Tibial artery (tissue), 4 donors: ENCODE results near the gene MMAA.

Experiments used
- DNase-seq, 2 donors: peaks; one replicate each; pipeline ENCODE4 v3.0.0-alpha.2; 2019
- H3K27ac ChIP-seq, 2 donors: fragments of 200-600 bp; sonication (generic) in 1 of 2; 1 replicate in 1 of 2; 2 replicates in 1 of 2; pipeline ENCODE4 v1.5.1; 2018 to 2019; ENCODE audit warnings: mild to moderate bottlenecking in 1 of 2
- H3K27me3 ChIP-seq, 2 donors: fragments of 200-600 bp; sonication (generic) in 1 of 2; one replicate each; pipeline versions ENCODE4 v1.5.1 to v1.6.0; 2016 to 2019
- H3K36me3 ChIP-seq, 3 donors: fragments of 200-600 bp; sonication (generic) in 2 of 3; one replicate each; pipeline ENCODE4 v1.5.1; 2016 to 2019; ENCODE audit warnings: mild to moderate bottlenecking in 2 of 3
- H3K4me1 ChIP-seq, 4 donors: fragments of 200-600 bp; sonication (generic) in 2 of 4; 1 replicate in 3 of 4; 2 replicates in 1 of 4; pipeline ENCODE4 v1.5.1; 2016 to 2019
- H3K4me3 ChIP-seq, 2 donors: fragments of 200-600 bp; sonication (generic) in 1 of 2; 1 replicate in 1 of 2; 2 replicates in 1 of 2; pipeline ENCODE4 v1.5.1; 2018 to 2019; ENCODE audit warnings: mild to moderate bottlenecking in 2 of 2
- H3K9me3 ChIP-seq, 3 donors: fragments of 200-600 bp; sonication (generic) in 1 of 3; one replicate each; pipeline ENCODE4 v1.5.1; 2016 to 2019
- intact Hi-C: fragments of 100-400 bp; cut with DNase I; formaldehyde crosslinking; loops from one replicate; pipeline ENCODE4 v1.15.0; 2023; ENCODE audit warnings: low total_unique reads
- TF ChIP-seq, protein P1 (sequence below), 2 experiments: fragments of 200-600 bp in 1 of 2; fragments of 450-650 bp in 1 of 2; IDR thresholded peaks; one replicate each; pipeline ENCODE4 v1.5.1; 2017 to 2019; ENCODE audit warnings: antibody characterized with exemption in 2 of 2, mild to moderate bottlenecking in 1 of 2, moderate library complexity in 1 of 2

The MMAA gene

DNA sequence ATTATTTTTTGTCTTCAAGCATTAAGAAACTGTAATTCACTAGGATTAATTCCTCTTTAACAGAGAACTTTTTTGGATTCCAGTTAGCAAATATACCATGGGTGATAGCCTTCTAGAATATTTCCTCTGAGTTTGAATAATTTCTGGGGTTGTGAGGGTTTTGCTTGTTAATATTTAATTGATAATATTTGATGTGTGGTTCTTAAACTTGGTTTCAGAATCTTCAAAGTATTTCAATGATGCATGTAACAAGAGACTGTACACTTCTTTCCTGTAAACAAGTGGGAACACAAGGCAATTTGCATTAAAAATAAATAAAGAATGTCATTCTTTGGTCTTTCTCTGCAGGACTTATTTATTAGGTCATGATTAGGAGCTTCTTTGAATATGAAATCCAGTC is 51.2 kb downstream of the MMAA start:
- Histone ChIP-seq H3K27me3 (no peaks in the 10 kb centered on the region), H3K9me3 (no peaks in the 10 kb centered on the region), H3K4me3 (no peak overlapping the region), H3K36me3 (no peaks in the 10 kb centered on the region), H3K27ac (no peak overlapping the region), H3K4me1 (no peaks in the 10 kb centered on the region)
- TF ChIP-seq, protein P1, sequence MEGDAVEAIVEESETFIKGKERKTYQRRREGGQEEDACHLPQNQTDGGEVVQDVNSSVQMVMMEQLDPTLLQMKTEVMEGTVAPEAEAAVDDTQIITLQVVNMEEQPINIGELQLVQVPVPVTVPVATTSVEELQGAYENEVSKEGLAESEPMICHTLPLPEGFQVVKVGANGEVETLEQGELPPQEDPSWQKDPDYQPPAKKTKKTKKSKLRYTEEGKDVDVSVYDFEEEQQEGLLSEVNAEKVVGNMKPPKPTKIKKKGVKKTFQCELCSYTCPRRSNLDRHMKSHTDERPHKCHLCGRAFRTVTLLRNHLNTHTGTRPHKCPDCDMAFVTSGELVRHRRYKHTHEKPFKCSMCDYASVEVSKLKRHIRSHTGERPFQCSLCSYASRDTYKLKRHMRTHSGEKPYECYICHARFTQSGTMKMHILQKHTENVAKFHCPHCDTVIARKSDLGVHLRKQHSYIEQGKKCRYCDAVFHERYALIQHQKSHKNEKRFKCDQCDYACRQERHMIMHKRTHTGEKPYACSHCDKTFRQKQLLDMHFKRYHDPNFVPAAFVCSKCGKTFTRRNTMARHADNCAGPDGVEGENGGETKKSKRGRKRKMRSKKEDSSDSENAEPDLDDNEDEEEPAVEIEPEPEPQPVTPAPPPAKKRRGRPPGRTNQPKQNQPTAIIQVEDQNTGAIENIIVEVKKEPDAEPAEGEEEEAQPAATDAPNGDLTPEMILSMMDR (IDR thresholded peaks at IDR 0.05): no peak
- no peak for DNase-seq
- intact Hi-C loops: no loop called here

DNA sequence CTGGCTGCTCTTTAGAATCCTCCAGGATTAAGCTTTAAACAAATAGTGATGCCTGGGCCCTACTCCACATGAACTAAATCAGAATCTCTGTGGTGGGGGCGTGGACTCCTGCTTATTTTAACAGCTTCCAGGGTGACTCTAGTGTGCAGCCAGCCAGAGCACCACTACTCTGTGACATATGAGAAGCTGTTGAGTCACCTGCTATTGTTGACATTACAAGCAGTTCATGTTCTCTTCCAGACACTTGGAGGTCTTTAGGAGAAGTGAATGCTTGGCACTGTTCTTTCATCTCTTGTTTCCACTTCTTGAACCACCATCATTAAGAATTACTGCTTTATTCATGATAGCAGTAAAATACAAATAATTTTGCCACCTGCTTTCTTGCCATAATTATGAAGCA is 60.3 kb downstream of the MMAA start:
- Histone ChIP-seq H3K27me3 (no peaks in the 10 kb centered on the region), H3K4me1 (peaks cover 0 to 16% (median 8%) of the 10 kb centered on the region in 4 donors), H3K36me3 (no peaks in the 10 kb centered on the region), H3K4me3 (no peak overlapping the region), H3K9me3 (no peaks in the 10 kb centered on the region), H3K27ac (peak overlapping the region in 1 of 2 donors; percentile 43)
- intact Hi-C loops: no loop called here
- TF ChIP-seq, protein P1 (IDR thresholded peaks at IDR 0.05): no peak
- DNase-seq: peak; percentile 51 to 68

DNA sequence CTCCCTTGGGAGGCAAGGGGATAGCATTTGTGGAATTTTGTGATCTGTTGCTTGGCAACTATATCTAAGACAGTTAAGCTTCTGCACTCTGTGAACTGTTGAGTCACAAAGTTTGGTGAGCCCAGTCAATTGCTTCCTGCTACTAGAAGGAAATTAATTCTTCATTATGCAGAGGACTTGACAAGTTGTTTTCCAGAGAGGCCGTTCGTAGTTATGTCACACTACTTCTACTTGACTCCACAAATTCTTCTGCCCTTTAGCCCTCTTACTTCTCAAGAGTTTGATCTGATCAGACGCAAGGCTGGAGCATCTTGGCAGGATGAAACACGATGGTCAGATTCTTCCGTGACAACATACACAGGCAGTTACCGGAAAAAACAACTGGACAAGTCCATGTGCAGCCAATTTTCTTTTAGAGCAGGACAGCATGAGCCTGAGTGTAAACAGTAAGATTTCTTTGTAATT is 60.8 kb downstream of the MMAA start, which contains the start of gene C4orf51:
C4orf51 (plus strand) TSS at position 156 of the 465 bp plus-strand sequence; CDS start at position 214, 58 bp downstream.
- Histone ChIP-seq H3K36me3 (no peaks in the 10 kb centered on the region), H3K4me3 (no peak within 1 kb of the TSS), H3K9me3 (no peaks in the 10 kb centered on the region), H3K27me3 (no peaks in the 10 kb centered on the region), H3K4me1 (peaks cover 0 to 16% (median 8%) of the 10 kb centered on the region in 4 donors), H3K27ac (peak within 1 kb of the TSS in 1 of 2 donors; percentile 43)
- DNase-seq: no peak
- TF ChIP-seq, protein P1 (IDR thresholded peaks at IDR 0.05): no peak
- intact Hi-C loops: no loop called here

DNA sequence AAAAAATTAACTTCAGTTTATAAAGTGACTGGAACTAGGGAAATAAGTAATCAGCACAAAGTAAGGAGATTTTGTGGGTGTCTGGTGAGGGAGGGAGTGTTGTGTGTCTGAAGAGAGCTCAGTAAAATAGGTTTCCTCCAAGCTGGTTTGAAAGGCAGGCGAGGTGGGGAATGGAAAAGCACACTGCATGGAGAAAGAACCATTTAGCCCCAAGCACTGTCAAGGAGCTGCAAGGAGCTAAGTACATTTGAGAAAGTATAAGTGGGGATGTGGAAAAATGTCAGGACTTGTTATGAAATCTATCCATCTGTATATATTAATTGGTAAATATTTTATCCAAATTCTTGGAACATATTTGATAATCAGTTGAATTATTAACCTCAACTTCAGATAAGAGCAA is 61.7 kb downstream of the MMAA start:
- Histone ChIP-seq H3K4me1 (peaks cover 0 to 16% (median 8%) of the 10 kb centered on the region in 4 donors), H3K9me3 (no peaks in the 10 kb centered on the region), H3K27me3 (no peaks in the 10 kb centered on the region), H3K36me3 (no peaks in the 10 kb centered on the region), H3K27ac (no peak overlapping the region), H3K4me3 (no peak overlapping the region)
- intact Hi-C loops: no loop called here
- TF ChIP-seq, protein P1 (IDR thresholded peaks at IDR 0.05): no peak
- no peak for DNase-seq

DNA sequence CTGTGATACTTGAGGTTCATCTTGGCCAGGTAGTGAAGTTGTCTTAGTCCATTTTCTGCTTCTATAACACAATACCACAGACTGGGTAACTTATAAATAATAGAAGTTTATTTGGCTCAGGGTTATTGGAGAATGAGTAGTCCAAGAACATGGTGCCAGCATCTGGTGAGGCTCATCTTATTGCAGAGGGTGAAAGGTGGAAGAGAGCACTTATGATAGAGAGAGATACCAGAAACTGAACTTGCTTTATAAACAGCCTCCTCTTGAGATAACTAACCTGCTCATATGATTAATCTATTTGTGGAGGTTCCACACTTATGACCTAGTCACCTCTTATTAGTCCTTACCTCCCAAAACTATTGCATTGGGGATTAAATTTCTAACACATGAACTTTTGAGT is 62.3 kb downstream of the MMAA start:
- TF ChIP-seq, protein P1 (IDR thresholded peaks at IDR 0.05): no peak
- H3K36me3 ChIP-seq: no peaks in the 10 kb centered on the region

DNA sequence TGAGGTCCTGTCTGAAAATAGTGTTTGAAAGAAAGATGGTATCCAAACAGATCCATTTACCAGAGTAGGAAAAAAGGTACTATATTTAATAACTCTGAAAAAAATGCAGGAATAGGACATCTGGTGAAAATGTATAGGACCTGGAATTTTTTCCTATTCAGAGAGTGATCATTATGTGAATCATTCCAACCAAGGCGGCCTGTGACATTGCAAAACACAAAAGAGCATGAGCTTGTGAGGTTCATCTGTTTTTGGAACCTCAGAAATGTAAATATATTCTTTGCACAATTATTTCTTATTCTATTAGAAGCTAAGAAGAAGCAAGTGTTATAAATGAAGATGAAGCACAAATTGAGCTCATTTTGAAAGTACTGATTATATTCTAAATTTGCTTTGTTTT is 62.8 kb downstream of the MMAA start:
- no peaks in the 10 kb centered on the region for H3K27me3 ChIP-seq
- no peak for DNase-seq
- no peak overlapping the region for H3K27ac ChIP-seq
- no peaks in the 10 kb centered on the region for H3K9me3 ChIP-seq
- H3K4me1 ChIP-seq: peaks cover 0 to 16% (median 8%) of the 10 kb centered on the region in 4 donors
- H3K36me3 ChIP-seq: no peaks in the 10 kb centered on the region
- no peak overlapping the region for H3K4me3 ChIP-seq
- TF ChIP-seq, protein P1 (IDR thresholded peaks at IDR 0.05): no peak
- intact Hi-C loops: no loop called here

More for the DNA sequence above, 62.3 kb downstream of the MMAA start:
- Histone ChIP-seq H3K4me1 (peaks cover 0 to 16% (median 8%) of the 10 kb centered on the region in 4 donors), H3K27me3 (no peaks in the 10 kb centered on the region), H3K4me3 (no peak overlapping the region), H3K9me3 (no peaks in the 10 kb centered on the region), H3K27ac (no peak overlapping the region)
- DNase-seq: no peak
- intact Hi-C loops: no loop called here
